H1 (cell line): ENCODE data around the gene CUBN. TPM values are rescaled to one million over a fixed set of nuclear protein-coding genes. Genes with fewer than 3 reads are reported as not detected.

ENCODE experiments used
- CREB1 ChIP-seq: IDR thresholded peaks from 2 replicates; pipeline ENCODE4 v1.6.1; 2012; ENCODE audit warnings: inconsistent platforms
- GTF2F1 ChIP-seq: IDR thresholded peaks from 2 replicates; pipeline ENCODE4 v1.6.1; 2012; ENCODE audit warnings: low read depth, low read length, improper control_type of control experiment, borderline replicate concordance
- HDAC6 ChIP-seq: IDR thresholded peaks from one replicate; pipeline ENCODE4 v1.7.1; 2012; ENCODE audit warnings: low read depth, mild to moderate bottlenecking, inconsistent platforms, low read length, moderate library complexity
- MAX ChIP-seq: IDR thresholded peaks from 2 replicates; pipeline ENCODE4 v1.6.1; 2012; ENCODE audit warnings: inconsistent platforms
- NANOG ChIP-seq: IDR thresholded peaks from 2 replicates; pipeline ENCODE4 v1.6.1; 2011; ENCODE audit warnings: low read length, low read depth, mild to moderate bottlenecking, inconsistent platforms; ENCODE audit not compliant: insufficient read depth, poor library complexity, severe bottlenecking
- RAD21 ChIP-seq, 2 experiments: IDR thresholded peaks in 1 of 2; conservative IDR thresholded peaks in 1 of 2; 2 replicates each; pipeline ENCODE4 v1.6.1; 2011; ENCODE audit warnings: low read depth in 2 of 2, low read length in 2 of 2, improper control_type of control experiment in 1 of 2, inconsistent platforms in 1 of 2, mild to moderate bottlenecking in 1 of 2, moderate library complexity in 1 of 2
- TAF1 ChIP-seq: IDR thresholded peaks from 2 replicates; pipeline ENCODE4 v1.6.1; 2011; ENCODE audit warnings: mild to moderate bottlenecking, low read depth, low read length
- polyA plus RNA-seq, 7 experiments: library from polyadenylated mRNA; depleted of rRNA in 3 of 7; stranded (reverse) in 5 of 7; unstranded in 2 of 7; fragments of >200 nt in 5 of 7; fragments of 200-250 nt in 2 of 7; gene quantifications; 1 replicate in 5 of 7; 2 replicates in 1 of 7; 4 replicates in 1 of 7; pipeline versions ENCODE4 v1.2.1 to v1.2.3, GENCODE V29; 2011 to 2013; ENCODE audit warnings: missing spikeins in 2 of 7, mixed read lengths in 2 of 7
- total RNA-seq: library from RNA; stranded (reverse); fragmentation: NEBNext Ultra II Directional; extraction: Animal tissue kit (Norgen Biotek cat#: 25700); gene quantifications from 2 replicates; pipeline ENCODE4 v1.2.1, GENCODE V29; 2021

The CUBN gene
- total and polyA plus RNA-seq, 2 of the 8 experiments (the other 6 are each of a cell fraction or from before 2014, with no cell fraction given): 0.04 to 0.08 TPM

GRCh38 chr10:16919121-16919982 lies 210.3 kb downstream of the CUBN start (continued):
- TF ChIP-seq NANOG (no peak), MAX (no peak), TAF1 (no peak), CREB1 (no peak), HDAC6 (no peak), RAD21 (IDR thresholded peaks at IDR 0.05 in 1 of 2, conservative IDR thresholded peaks at IDR 0.05 in 1 of 2; ENCODE audit: low read depth in 2 of 2, low read length in 2 of 2) (no peak), GTF2F1 (no peak)
